Activated CD8-positive, alpha-beta memory T cell treated with anti-CD3 and anti-CD28 coated beads, Interleukin-2, amount 50 U/mL, for 24 hours (primary cell): ENCODE data around the gene DCAF10.
"Not testable (repeated sequence)": the region's sequence is repeated elsewhere in the genome, so short reads cannot be mapped to it uniquely, and the experiment has no call there.

Experiments used
- DNase-seq: peaks from one replicate; pipeline ENCODE4 v3.0.0-alpha.2; 2020; ENCODE audit errors: extremely low read depth

The DCAF10 gene

GRCh38 chr9:37862530-37862929, 61.9 kb downstream of the DCAF10 start:
- DNase-seq, result no peak

DNA sequence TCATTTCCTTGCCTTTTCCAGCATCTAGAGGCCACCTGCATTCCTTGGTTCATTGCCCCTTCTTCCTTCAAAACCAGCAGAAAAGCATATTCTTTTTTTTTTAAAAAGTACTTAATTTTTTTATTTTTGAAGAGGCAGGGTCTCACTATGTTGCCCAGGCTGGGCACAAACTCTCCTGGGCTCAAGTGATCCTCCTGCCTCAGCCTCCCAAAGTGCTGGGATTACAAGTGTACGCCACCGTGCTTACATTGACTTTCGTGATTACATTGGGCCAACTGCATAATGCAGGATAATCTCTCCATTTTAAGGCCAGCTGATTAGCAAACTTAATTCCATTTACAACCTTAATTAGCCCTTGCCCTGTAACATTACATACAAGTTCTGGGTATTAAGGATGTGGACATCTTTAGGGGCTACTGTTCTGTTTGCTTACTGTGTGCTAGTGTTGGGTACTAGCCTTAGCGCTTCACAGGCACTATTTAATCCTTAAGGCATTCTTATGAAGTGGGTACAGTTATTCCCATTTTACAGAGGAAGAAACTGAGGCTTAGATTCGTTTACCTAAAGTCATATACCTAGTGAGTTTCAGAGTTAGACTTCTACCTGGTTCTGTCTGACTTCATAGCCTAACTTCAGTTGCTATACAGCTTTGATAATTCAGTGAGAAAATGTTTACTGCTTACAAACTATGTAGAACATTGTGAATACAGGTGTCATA, 69.6 kb downstream of the DCAF10 start:
- no peak for DNase-seq

GRCh38 chr9:37870799-37871176, 70.2 kb downstream of the DCAF10 start:
- DNase-seq, result no peak

GRCh38 chr9:37873955-37874354, 73.4 kb downstream of the DCAF10 start:
- DNase-seq, result no peak

DNA sequence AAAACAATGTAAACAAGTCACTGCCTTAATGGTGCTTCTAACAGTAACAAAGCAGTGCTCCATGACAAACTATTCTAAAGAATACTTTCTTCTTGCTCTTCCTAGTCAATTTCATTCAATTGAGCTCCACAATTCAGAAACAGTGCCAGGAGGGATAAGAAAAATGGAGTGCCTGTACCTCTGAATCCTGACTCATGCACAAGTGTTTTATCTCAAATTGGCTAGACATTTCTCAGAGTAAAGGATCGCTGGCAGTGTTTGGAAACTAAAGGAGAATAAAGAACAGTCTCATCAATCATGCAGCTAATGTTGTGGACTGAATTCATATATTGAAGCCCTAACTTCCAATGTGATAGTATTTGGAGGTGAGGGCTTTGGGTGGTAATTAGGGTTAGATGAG, 75.8 kb downstream of the DCAF10 start:
- DNase-seq, result no peak

DNA sequence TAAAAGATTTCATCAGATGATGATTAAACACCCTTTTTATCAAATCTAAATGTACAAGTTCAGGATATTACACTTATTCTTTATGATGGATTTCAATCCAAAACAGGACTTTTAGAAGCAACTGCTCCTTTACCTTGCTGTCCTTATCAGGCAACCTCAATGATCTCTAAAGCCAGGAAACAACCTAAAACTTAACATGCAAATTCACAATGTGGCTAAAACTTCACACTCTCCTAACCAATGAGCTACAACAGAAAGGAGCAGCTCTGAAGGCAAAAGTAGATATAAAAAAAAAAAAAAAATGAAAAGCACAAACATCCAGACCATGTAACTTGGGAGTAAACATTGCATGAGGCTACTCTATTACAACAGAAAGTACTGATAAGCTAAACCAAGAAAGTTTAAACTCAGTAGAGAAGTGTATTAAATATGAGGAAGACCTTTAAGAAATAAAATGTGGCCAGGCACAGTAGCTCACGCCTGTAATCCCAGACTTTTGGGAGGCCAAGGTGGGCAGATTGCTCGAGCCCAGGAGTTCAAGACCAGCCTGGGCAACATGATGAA, 80.4 kb downstream of the DCAF10 start:
- DNase-seq, result no peak

GRCh38 chr9:37887977-37888583, 87.5 kb downstream of the DCAF10 start:
- not testable (repeated sequence) for DNase-seq

- DNase-seq, result no peak
These were observed 88.9 kb downstream of the DCAF10 start for GRCh38 chr9:37889536-37889935.

- not testable (repeated sequence) for DNase-seq
These were observed 90.4 kb downstream of the DCAF10 start for GRCh38 chr9:37891042-37891441.

DNA sequence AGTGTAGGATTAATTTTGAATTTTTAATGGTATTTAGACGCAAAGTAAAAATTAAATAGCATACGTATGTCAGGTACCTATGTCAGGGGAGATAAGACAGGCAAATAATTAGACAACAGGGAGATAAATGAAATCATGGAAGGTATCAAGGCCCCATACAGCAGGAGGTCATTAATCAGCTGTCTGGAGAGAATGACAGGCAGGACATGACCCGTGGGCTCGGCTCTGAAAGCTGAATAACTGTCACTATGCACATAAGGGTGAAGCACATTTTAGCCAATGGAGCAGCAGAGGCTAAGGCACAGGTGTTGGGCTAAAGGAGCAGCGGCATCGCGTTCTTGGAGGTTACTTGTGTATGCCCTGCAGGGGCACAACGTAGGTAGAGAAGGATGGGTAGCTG, 91.5 kb downstream of the DCAF10 start:
- no peak for DNase-seq

DNA sequence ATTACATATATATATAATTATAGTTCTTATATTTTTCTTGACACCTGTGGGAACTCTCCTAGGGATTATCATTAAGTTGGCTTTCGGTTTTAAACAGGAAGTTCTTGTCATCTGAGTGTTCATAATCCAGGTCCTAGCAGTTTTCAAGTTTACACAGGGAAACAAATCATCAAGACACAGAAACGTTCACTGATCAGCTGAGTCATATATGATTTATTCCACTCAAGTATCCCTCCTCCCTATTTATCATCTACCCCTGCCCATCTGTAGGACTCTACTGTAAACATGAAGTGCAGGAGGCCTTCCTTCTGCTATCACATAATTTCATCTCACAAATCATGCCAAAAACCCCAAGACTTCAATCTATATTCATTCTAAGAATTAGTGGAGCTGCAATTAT, 97.1 kb downstream of the DCAF10 start:
- DNase-seq, result no peak

DNA sequence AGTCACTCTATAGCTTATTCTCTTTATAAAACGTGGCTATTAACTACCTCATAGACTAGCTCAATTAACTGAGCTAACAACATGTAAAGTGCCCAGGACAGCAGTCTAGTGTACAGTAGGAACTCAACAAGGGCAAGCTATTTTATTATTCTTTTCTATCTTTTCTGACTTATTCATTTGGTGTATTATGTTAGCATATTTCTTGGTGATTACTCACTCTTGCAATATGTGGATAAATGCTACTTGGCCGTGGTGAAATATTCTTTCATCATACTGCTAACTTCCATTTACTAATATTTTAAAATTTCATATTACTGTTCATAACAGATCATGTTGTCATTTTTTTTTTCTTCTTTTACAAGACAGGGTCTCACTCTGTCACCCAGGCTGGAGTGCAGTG, 98.4 kb downstream of the DCAF10 start:
- no peak for DNase-seq

GRCh38 chr9:37902131-37902530, 101.5 kb downstream of the DCAF10 start:
- DNase-seq, result no peak

DNA sequence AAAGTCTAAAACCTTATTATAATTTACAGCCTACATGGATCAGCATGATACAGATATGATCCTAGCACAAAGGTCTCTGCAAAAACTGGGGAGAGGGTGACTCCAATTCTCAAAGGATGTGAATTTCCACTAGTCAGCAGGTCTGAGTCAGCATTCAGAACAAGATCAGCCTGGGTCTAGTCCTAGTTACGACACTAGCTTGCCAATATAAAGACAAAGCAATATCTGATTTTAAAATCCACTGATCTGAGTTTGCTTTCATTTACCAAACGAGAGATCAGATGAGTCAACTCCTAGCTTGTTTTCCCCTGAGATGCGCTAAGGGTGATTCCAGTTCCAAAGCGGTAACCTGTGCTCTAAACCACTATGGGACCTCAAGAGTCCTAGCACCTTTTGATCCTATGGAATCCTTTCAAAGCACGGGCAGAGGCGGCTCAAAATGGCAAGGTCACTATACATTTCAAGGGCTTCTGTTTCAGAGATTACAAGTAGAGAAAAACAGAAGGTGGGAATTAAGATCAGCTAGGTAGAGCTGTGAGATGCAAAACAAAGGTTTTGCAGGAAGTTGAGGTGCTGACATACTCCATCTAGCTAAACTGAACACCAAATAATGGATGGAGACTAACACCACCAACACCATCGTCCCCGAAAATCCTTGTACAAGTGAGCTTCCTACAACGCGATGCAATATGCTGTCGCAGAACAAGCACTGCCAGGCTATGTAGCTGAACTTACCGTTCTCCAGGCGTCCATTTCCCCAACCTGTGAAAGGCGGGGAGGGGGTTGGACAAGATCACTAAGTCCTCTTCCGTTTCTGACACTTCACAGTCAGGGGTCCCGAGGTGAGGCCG, 102.4 kb downstream of the DCAF10 start:
- DNase-seq, result no peak

- DNase-seq, result peak; percentile 92
These were observed 103.2 kb downstream of the DCAF10 start, which contains the start of gene SLC25A51 for GRCh38 chr9:37903647-37904444. Gene SLC25A51, minus strand, starts transcription at chr9:37904127. Its CDS starts 15,577 bp downstream, at chr9:37888550.

GRCh38 chr9:37904445-37905130, 104.0 kb downstream of the DCAF10 start:
- DNase-seq, result no peak

GRCh38 chr9:37905131-37905505, 104.5 kb downstream of the DCAF10 start:
- DNase-seq, result no peak

DNA sequence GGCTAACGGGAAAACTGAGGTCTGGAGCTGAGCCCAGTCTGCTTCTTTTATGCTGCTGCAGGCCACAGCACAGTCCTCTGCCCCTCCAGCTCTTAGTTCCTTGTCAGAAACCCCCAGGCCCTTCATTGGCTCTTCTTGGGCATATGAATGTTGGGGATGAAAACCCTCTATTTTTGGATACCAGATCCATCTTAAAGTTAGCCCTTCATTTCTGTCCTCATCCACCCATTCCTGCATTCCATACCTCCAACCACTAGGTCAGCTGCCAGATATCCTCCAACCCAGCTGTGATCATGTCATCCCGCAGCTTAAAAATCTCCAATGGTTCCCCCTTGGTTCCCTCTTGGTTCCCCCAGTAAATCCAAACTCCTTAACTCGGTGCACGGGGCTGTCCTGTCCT, 105.2 kb downstream of the DCAF10 start:
- DNase-seq, result no peak

- no peak for DNase-seq
These were observed 106.0 kb downstream of the DCAF10 start for GRCh38 chr9:37906312-37907239.

DNA sequence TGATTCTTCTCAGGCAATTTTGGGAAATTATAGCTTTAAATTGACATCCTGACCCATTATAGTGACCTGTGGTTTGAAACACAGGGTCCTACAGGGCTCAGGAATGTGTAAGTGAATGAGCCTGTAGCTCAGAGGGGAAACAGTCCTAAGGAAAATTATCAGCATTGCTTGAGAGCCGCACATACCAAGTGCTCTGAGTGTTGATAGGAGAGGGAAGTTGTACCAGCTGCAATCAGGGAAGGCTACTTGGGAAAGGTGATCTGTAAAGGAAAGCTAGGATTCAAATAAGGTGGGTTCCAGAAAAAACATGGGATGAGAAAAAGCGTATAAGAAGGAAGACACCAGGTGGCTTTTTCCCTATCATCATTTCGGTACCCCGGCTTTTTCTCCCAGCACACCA, 107.7 kb downstream of the DCAF10 start:
- no peak for DNase-seq
